Smooth muscle cell (in vitro differentiated cells): Measurements from ENCODE around the gene ILK. TPM values are rescaled to one million over a fixed set of nuclear protein-coding genes. Genes with fewer than 3 reads are reported as not detected.

Experiments used
- DNase-seq: peaks from one replicate; lab custom pipeline; 2025; ENCODE audit not compliant: unreplicated experiment; lab: John Stamatoyannopoulos, UW
- H2AFZ ChIP-seq: fragments of 200-600 bp; sonication (generic); 2 replicates; pipeline ENCODE4 v1.6.0; 2016; ENCODE audit warnings: antibody characterized with exemption, low read depth, mild to moderate bottlenecking
- H3F3A ChIP-seq: fragments of 200-600 bp; sonication (generic); 2 replicates; pipeline ENCODE4 v1.6.0; 2017; ENCODE audit warnings: antibody characterized with exemption, low read depth
- H3K27ac ChIP-seq: fragments of 200-600 bp; sonication (generic); 2 replicates; pipeline ENCODE4 v1.5.1; 2016; ENCODE audit warnings: low read depth, mild to moderate bottlenecking
- H3K27me3 ChIP-seq: fragments of 200-600 bp; sonication (generic); 2 replicates; pipeline ENCODE4 v1.6.1; 2016; ENCODE audit warnings: low read depth, mild to moderate bottlenecking
- H3K36me3 ChIP-seq: fragments of 200-600 bp; sonication (generic); 2 replicates; pipeline ENCODE4 v1.5.1; 2016; ENCODE audit warnings: low read depth
- H3K4me1 ChIP-seq: fragments of 200-600 bp; sonication (generic); 2 replicates; pipeline ENCODE4 v1.5.1; 2016; ENCODE audit warnings: low read depth
- H3K4me2 ChIP-seq: fragments of 200-600 bp; sonication (generic); 2 replicates; pipeline ENCODE4 v1.6.0; 2016; ENCODE audit warnings: mild to moderate bottlenecking
- H3K4me3 ChIP-seq: fragments of 200-600 bp; sonication (generic); 2 replicates; pipeline ENCODE4 v1.5.1; 2016; ENCODE audit warnings: mild to moderate bottlenecking
- H3K79me2 ChIP-seq: fragments of 200-600 bp; sonication (generic); 2 replicates; pipeline ENCODE4 v1.6.0; 2016; ENCODE audit warnings: low read depth, mild to moderate bottlenecking
- H3K9ac ChIP-seq: fragments of 200-600 bp; sonication (generic); 2 replicates; pipeline ENCODE4 v1.6.0; 2016; ENCODE audit warnings: low read depth
- H3K9me3 ChIP-seq: fragments of 200-600 bp; sonication (generic); replicated peaks from 2 replicates; pipeline ENCODE4 v1.5.1; 2016; ENCODE audit warnings: low read depth
- H4K20me1 ChIP-seq: fragments of 200-600 bp; sonication (generic); 2 replicates; pipeline ENCODE4 v1.6.0; 2016; ENCODE audit warnings: low read depth
- CTCF ChIP-seq: fragments of 200-600 bp; sonication (generic); IDR thresholded peaks from 2 replicates; pipeline ENCODE4 v1.5.1; 2017; ENCODE audit warnings: borderline replicate concordance, mild to moderate bottlenecking, antibody characterized with exemption; ENCODE audit not compliant: insufficient read depth, poor library complexity, severe bottlenecking
- WGBS: methylation state at CpG from one replicate; pipeline ENCODE4 v1.1.7; 2016; ENCODE audit warnings: low lambda C conversion rate; 5-methylcytosine and 5-hydroxymethylcytosine counted together
- polyA plus RNA-seq: library from polyadenylated mRNA; unstranded; fragments of >200 nt; fragmentation: Nextera tagmentation; extraction: Ambion mirVana; gene quantifications from 2 replicates; pipeline ENCODE4 v1.2.1, GENCODE V29; 2016
- total RNA-seq: library from RNA; depleted of rRNA; stranded (reverse); fragments of >200 nt; gene quantifications from 2 replicates; pipeline ENCODE4 v1.2.3, GENCODE V29; 2014

Gene ILK
- total and polyA plus RNA-seq, 2 experiments from 2014 or later = 138 to 236 TPM

- no peak for TF ChIP-seq CTCF
- 81% methylated on average over 1 of the region's 1 CpG for WGBS
- peak overlapping the region; percentile 73 for H3K27ac ChIP-seq
These were observed 44.9 kb downstream of the ILK start for GRCh38 chr11:6648501-6648900.

GRCh38 chr11:6650104-6650503, 46.5 kb downstream of the ILK start:
- H3K27ac ChIP-seq = no peak overlapping the region
- peaks cover 11% of the 10 kb centered on the region for H3K4me1 ChIP-seq
- H3K27me3 ChIP-seq = no peaks in the 10 kb centered on the region
- no peak for TF ChIP-seq CTCF
- H3K36me3 ChIP-seq = no peaks in the 10 kb centered on the region
- no peak overlapping the region for H3K4me3 ChIP-seq
- no peak overlapping the region for H2AFZ ChIP-seq
- H4K20me1 ChIP-seq = peaks cover 45% of the 10 kb centered on the region
- no peak for DNase-seq
- no peak overlapping the region for H3K4me2 ChIP-seq
- H3F3A ChIP-seq = peaks cover 9% of the 10 kb centered on the region
- peaks cover 35% of the 10 kb centered on the region for H3K79me2 ChIP-seq
- no peak overlapping the region for H3K9ac ChIP-seq
- no peaks in the 10 kb centered on the region for H3K9me3 ChIP-seq

More at GRCh38 chr11:6648501-6648900, 44.9 kb downstream of the ILK start:
- Histone ChIP-seq H3K4me1 (peaks cover 11% of the 10 kb centered on the region), H2AFZ (no peak overlapping the region), H3K4me3 (no peak overlapping the region), H3K9ac (no peak overlapping the region), H4K20me1 (peaks cover 54% of the 10 kb centered on the region), H3F3A (peaks cover 9% of the 10 kb centered on the region), H3K4me2 (no peak overlapping the region), H3K79me2 (peaks cover 45% of the 10 kb centered on the region), H3K36me3 (no peaks in the 10 kb centered on the region), H3K9me3 (no peaks in the 10 kb centered on the region), H3K27me3 (no peaks in the 10 kb centered on the region)
- no peak for DNase-seq

GRCh38 chr11:6650980-6651379, 47.4 kb downstream of the ILK start:
- H3K27ac ChIP-seq = no peak overlapping the region
- no peaks in the 10 kb centered on the region for H3K27me3 ChIP-seq
- no peak overlapping the region for H3K9ac ChIP-seq
- peaks cover 11% of the 10 kb centered on the region for H3K4me1 ChIP-seq
- WGBS = 40% methylated on average over 6 of the region's 6 CpGs
- H3K79me2 ChIP-seq = peaks cover 27% of the 10 kb centered on the region
- no peak for TF ChIP-seq CTCF
- H3K4me3 ChIP-seq = no peak overlapping the region
- H3K9me3 ChIP-seq = no peaks in the 10 kb centered on the region
- no peak overlapping the region for H3K4me2 ChIP-seq
- H2AFZ ChIP-seq = no peak overlapping the region
- peaks cover 9% of the 10 kb centered on the region for H3F3A ChIP-seq
- H4K20me1 ChIP-seq = peaks cover 36% of the 10 kb centered on the region
- no peaks in the 10 kb centered on the region for H3K36me3 ChIP-seq
- no peak for DNase-seq

- H3K4me2 ChIP-seq = no peak overlapping the region
- DNase-seq = no peak
- no peak overlapping the region for H2AFZ ChIP-seq
- H3K79me2 ChIP-seq = peaks cover 27% of the 10 kb centered on the region
- no peaks in the 10 kb centered on the region for H3K36me3 ChIP-seq
- no peak overlapping the region for H3K4me3 ChIP-seq
- peaks cover 10% of the 10 kb centered on the region for H3K4me1 ChIP-seq
- H3K27ac ChIP-seq = no peak overlapping the region
- TF ChIP-seq CTCF = no peak
- peaks cover 36% of the 10 kb centered on the region for H4K20me1 ChIP-seq
- no peaks in the 10 kb centered on the region for H3K27me3 ChIP-seq
- no peaks in the 10 kb centered on the region for H3K9me3 ChIP-seq
- peaks cover 9% of the 10 kb centered on the region for H3F3A ChIP-seq
- H3K9ac ChIP-seq = no peak overlapping the region
- WGBS = 69% methylated on average over 3 of the region's 3 CpGs
These were observed 48.6 kb downstream of the ILK start for GRCh38 chr11:6652182-6652581.
